Fibroblast of skin of abdomen (primary cell): ENCODE data around the gene MTG1.
"Not testable (repeated sequence)": the region's sequence is repeated elsewhere in the genome, so short reads cannot be mapped to it uniquely, and the experiment has no call there.

Experiments used
- DNase-seq: peaks from one replicate; pipeline ENCODE4 v3.0.0-alpha.2; 2013

MTG1 gene

GRCh38 chr10:133378251-133379096 is 15.5 kb upstream of the MTG1 start:
- peak; percentile 41 for DNase-seq

DNA sequence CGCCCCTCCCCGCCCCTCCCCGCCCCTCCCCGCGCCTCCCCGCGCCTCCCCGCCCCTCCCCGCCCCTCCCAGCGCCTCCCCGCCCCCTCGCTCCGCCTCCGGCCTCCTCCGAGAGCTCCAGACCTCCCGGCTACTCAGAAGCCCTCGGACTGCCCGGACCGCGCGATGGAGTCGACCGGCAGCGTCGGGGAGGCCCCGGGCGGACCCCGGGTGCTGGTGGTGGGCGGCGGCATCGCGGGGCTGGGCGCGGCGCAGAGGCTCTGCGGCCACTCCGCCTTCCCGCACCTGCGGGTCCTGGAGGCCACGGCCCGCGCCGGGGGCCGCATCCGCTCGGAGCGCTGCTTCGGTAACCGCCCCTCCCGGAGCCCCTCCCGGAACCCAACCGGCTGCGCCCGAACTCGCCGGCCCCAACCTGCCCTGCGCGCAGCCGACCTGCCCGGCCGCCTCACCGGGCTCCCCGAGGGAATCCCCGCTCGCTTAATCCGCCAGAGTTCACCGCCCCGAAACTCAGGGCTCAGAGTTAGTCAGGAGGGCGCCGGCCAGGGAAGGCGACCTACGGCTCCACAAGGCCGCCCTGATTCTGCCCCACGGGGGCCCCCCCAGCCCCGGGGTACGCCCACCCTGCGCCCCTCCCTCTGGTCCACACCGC is 14.7 kb upstream of the MTG1 start, which contains the start of gene PAOX:
PAOX (plus strand) TSS at position 111 of the 649 bp plus-strand sequence; CDS start at position 166, 55 bp downstream.
- DNase-seq, result peak; percentile 52

- no peak for DNase-seq
Measured at GRCh38 chr10:133379801-133380666, 13.9 kb upstream of the MTG1 start.

GRCh38 chr10:133381036-133381435 is 12.9 kb upstream of the MTG1 start:
- no peak for DNase-seq

- no peak for DNase-seq
Measured at GRCh38 chr10:133383551-133383950, 10.4 kb upstream of the MTG1 start.

DNA sequence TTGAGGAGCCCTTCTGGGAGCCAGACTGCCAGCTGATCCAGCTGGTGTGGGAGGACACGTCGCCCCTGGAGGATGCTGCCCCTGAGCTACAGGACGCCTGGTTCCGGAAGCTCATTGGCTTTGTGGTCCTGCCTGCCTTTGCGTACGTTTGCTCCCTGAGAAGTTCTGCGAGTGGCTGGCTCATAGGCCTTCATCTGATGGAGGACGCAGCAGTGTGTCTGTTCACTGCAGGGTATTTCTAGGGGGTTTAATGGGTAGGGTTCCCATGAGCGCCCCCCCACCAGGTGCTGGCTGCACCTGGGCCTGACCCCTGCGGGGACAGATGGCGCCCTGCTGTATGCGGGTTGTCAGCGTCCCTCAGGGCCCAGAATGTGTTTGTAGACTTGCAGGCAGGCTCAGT is 9.9 kb upstream of the MTG1 start:
- DNase-seq, result no peak

DNA sequence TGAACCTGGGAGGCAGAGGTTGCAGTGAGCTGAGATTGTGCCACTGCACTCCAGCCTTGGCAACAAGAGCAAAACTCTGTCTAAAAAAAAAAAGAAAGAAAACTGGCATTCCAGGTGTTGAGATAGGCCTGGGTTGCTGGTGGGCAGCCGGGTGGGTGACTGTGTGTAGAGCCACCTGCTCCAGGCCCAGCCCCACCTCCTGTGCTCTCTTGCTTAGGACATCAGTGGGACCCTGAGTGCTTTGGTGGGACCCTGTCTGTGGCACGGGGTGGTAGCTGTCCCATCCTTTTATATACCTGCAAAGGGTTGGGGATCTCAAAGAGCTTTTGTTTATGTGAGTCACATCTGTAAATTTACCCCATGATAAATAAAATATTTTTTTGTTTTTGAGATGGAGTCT is 8.7 kb upstream of the MTG1 start:
- DNase-seq, result no peak

DNA sequence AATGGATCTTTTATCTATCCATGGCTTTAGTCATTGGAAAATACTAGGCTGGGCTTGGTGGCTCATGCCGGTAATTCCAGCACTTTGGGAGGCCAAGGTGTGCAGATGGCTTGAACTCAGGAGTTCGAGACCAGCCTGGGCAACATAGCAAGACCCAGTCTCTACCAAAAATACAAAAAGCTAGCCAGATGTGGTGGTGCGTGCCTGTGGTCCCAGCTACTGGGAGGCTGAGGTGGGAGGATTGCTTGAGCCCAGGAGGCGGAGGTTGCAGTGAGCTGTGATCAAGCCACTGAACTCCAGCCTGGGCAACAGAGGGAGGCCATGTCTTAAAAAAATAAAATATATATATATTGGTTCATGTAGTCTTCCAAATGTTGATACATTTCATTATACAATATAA is 7.0 kb upstream of the MTG1 start:
- not testable (repeated sequence) for DNase-seq

GRCh38 chr10:133388236-133388972 is 5.6 kb upstream of the MTG1 start:
- no peak for DNase-seq

GRCh38 chr10:133388973-133389818 is 4.8 kb upstream of the MTG1 start:
- no peak for DNase-seq

DNA sequence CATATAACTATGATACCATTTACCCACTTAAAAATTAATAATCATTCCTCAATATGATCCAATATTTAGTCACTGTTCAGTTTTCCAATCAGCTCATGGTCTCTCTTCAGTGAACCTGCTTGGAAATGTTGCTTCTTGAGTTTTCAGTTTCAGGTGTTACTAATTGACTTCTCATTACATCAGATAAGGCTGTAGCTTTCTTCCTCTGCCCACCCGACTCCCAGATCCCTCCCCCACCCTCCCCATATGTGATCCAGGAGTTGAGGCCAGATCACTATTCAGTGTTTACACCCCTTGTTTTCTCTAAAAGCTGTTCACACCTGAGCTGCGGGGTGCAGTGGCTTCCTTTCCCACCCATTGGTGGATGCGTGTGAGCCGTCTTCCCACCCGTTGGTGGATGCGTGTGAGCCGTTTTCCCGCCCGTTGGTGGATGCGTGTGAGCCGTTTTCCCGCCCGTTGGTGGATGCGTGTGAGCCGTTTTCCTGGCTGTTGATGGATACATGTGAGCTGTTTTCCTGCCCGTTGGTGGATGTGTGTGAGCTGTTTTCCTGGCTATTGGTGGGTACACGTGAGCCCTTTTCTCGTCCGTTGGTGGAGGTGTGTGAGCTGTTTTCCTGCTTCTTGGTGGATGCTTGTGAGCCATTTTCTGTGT is 3.2 kb upstream of the MTG1 start:
- no peak for DNase-seq

DNA sequence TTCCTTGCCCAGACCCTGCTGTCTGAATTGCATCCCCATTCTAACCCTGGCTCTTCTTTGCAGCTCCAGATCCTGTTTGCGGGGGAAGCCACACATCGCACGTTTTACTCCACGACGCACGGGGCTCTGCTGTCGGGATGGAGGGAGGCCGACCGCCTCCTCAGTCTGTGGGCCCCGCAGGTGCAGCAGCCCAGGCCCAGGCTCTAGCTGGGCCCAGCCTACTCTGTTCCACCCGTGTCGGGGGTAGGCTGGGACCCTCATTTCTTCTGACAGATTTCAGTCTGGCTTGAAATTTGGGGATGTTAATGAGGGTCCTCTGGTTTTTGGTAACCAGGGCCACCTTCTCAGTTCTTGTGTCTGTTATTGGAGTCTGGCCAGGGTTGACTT is 2.7 kb upstream of the MTG1 start:
- DNase-seq, result no peak

GRCh38 chr10:133391761-133392518 is 2.0 kb upstream of the MTG1 start:
- no peak for DNase-seq

DNA sequence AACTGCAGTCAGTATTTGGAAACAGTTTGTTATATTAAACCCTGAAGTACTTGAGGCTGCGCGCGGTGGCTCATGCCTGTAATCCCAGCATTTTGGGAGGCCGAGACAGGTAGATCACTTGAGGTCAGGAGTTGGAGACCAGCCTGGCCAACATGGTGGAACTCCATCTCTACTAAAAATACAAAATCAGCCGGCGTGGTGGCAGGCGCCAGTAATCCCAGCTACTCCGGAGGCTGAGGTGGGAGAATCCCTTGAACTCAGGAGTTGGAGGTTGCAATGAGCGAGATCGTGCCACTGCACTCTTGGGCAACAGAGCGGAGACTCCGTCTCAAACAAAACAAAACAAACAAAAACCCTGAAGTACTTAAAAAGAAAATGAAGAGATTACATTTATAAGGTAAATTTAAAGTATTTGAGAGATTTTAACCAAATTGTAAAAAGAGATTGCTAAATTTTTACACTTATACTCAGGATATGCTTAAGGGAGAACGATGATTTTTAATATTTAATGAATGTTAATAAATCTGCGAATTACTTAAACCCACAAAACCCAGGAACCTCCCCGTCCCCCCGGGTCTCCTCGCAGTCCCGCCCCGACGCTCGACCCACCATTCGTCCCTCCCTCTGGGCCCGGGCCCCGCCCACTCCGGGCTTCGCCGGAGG is 425 bp upstream of the MTG1 start:
- no peak for DNase-seq

DNA sequence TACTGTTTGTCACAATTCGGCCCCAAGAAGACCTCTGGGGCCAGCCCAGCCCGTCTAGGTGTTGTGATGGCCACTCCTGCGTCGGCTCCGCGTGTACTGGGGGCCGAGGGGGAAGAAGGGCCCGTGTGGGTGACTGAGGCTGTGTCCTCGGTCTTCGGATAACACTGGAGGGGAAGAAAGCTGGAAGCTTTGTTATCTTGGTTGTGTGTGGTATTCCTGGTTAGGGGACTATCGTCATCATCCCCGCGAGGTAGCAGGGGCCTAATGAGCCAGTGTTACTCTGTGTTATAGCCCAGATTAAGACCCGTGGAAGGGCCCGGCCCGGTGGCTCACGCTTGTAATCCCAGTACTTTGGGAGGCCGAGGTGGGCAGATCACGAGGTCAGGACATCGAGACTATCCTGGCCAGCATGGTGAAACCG is 854 bp downstream of the MTG1 start:
- no peak for DNase-seq

DNA sequence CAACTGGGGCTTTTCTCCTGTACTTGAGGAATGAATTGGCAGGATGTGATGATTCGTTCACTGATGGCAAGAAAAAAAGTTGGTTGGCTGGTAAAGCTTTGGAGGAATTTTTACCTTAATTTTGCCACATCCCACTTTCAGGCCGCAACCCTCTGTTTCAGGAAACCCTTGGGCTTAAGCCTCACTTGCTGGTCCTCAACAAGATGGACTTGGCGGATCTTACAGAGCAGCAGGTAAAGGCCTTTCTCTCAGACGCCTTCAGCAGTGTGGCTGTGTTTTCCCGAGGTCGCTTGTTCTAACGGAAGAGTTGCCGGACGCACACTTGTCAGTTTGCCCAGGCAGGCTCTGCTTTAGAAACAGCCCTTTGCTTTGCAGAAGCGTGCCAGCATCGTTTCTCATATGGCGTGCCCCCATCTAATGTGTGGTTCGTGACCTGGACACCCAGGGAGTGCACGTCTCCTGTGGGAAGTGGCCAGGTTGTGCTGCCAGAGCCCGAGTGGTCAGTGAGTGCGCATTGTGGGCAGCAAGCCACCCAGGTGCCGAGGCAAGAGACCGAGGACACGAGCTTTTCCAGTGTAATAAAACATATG is 2.2 kb downstream of the MTG1 start:
- DNase-seq, result no peak

DNA sequence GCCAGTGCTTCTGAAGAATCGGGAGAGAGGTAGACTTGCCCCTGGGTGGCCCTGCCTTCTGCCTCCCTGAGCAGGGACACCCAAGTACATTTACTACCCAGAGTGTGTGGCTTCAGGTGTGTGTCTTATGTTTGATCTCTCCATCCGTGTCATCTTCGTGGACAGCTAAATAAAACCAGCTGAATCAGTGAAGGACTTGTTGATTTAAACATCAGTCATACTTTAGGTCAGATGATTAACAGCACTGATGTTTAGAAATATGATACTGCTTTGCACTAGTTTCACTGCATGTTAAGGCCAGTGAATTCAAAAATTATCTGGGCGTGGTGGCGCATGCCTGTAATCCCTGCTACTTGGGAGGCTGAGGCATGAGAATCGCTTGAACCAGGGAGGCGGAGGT is 4.0 kb downstream of the MTG1 start:
- no peak for DNase-seq

DNA sequence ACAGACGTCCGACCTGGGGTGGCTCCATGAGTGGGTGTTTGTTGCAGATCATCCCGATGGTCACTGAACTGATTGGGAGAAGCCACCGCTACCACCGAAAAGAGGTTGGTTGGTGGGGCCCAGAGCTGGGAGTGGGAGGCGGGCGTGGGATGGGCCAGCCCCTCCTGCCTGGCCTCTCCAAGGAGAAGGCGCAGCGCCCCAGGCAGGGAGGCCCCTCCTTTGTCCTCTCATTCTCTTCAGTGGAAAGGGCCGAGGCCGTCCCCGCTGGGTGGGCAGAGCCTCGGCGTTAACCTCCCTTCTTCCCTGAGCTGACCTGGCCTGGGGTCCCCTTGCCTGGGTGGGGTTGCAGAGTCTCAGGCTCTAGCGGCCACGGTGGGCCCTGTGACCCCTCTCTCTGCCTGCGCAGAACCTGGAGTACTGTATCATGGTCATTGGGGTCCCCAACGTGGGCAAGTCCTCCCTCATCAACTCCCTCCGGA is 5.2 kb downstream of the MTG1 start:
- no peak for DNase-seq
